GM18499 (cell line): ENCODE data around the gene CAPN11.
"Not testable (repeated sequence)": the region's sequence is repeated elsewhere in the genome, so short reads cannot be mapped to it uniquely, and the experiment has no call there.

Experiments used
- ATAC-seq: cut with Tn5 transposase; IDR thresholded peaks from one replicate; pipeline ENCODE4 v1.9.1; 2021; ENCODE audit warnings: moderate number of reproducible peaks; ENCODE audit not compliant: insufficient read depth, unreplicated experiment

The CAPN11 gene

GRCh38 chr6:44129841-44130322, 28.7 kb upstream of the CAPN11 start:
- no peak for ATAC-seq

DNA sequence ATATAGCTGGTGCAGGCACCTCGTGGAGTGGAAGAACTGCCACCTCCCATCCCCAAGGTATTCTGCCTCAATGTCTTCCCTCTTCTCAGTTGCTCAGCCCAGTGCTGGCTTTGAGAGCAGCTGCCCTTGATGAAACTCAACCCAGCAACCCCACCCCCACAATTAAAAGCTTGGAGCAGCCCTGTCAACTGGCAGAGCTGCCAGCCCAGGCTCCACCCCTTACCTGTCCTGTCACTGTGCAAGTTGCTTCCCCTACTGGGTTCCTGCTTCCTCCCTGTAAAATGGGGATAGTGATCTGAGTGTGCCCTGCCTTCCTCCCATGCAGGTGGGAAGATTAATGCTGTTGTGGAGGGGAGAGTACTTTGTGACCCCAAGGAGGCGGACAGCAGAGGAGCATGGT, 26.7 kb upstream of the CAPN11 start:
- ATAC-seq, result no peak

- ATAC-seq, result no peak
Observed at GRCh38 chr6:44132476-44132875, 26.1 kb upstream of the CAPN11 start.

GRCh38 chr6:44133003-44133931, 25.4 kb upstream of the CAPN11 start:
- ATAC-seq, result no peak

DNA sequence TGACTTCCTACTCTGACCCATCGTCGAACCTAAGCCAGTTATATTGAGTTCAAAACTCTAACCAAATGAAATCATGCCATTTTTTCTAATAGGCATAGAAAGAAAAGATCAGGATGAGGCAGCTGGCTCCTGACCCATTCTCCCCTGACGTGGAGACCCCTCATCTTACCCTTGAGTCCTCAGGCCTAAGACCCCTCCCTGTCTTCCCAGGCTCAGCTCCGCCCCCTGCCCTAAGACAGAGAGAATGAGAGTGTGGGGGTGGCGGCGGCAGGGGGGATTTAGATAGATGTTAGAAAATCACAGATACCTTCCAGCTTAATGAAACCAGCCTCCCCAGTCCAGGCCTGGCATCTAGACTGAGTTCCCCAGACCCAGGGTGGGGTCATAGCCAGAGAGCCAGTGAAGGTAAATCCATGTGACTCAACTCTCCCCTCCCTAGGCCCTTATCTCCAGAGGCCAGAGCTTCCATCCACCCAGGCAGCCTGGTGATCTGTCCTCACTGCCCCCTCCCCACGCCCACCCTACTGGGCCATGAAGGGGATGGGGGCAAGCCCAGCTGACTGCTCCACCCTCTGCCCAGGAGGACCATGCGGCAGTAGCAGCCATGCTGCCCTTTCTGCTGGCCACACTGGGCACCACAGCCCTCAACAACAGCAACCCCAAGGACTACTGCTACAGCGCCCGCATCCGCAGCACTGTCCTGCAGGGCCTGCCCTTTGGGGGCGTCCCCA, 24.5 kb upstream of the CAPN11 start:
- ATAC-seq, result no peak

DNA sequence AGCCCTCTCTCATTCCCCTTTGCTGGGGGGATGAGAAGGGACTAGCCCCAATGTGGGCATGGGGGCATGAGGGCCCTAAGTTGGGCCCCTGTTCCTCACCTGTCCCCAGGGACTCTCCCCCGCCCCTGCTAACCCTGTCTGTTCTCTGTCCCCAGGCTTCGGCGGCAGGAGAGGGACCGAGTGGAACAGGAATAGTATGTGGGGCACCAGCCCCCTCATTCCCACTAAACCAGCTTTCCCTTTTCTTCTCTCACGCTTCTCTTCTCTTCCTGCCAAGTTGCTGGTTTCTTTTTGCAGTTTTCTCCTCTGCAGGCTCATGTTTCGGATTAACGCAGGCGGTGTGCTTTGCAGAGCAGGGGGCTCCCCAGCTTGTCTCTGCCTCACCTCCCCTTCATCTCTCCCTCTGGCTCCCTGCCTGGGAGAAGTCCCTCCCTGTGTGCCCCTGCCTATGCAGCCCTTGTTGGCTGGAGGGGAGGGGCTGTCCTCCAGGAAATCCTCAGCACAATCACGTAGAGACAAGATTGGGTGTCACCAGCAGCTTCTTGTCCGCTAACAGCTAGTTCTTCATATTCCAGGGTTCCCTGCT, 23.4 kb upstream of the CAPN11 start:
- ATAC-seq, result no peak

- ATAC-seq, result no peak
Observed at GRCh38 chr6:44135875-44136274, 22.7 kb upstream of the CAPN11 start.

GRCh38 chr6:44138717-44139350, 19.8 kb upstream of the CAPN11 start:
- ATAC-seq, result no peak

- ATAC-seq, result no peak
Observed at GRCh38 chr6:44139351-44139743, 19.3 kb upstream of the CAPN11 start.

DNA sequence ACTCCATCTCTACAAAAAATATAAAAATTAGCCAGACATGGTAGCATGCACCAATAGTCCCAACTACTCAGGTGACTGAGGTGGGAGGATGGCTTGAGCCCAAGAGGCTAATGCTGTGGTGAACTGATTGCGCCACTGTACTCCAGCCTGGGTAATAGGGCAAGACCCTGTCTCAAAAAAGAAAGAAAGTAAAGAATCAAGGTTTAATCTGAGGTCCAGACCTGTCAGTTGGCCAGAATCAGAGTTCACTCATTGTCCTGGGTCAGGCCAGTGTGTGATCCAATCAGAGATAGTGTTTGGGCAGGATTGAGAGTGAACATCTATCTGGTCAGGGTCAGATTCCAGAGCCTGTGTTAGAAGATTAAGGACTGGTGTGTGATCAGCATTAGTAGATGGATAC, 15.8 kb upstream of the CAPN11 start:
- ATAC-seq, result no peak

GRCh38 chr6:44143731-44144130, 14.9 kb upstream of the CAPN11 start:
- no peak for ATAC-seq

DNA sequence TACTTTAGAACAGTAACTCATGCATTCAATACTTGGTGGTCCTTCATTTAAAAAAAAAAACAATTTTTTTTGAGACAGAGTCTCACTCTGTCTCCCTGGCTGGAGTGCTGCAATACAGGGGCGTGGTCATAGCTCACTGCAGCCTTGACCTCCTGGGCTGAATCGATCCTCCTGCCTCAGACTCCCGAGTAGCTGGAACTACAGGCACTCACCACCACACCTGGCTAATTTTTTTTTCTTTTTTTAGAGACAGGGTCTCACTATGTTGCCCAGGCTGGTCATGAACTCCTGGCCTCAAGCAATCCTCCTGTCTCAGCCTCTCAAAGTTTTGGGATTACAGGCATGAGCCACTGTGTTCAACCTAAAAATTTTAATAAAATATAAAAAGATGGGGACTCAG, 14.1 kb upstream of the CAPN11 start:
- ATAC-seq, result not testable (repeated sequence)

GRCh38 chr6:44145839-44146238, 12.8 kb upstream of the CAPN11 start:
- no peak for ATAC-seq

GRCh38 chr6:44146685-44147084, 11.9 kb upstream of the CAPN11 start:
- no peak for ATAC-seq

- no peak for ATAC-seq
Observed at GRCh38 chr6:44147256-44147655, 11.4 kb upstream of the CAPN11 start.

DNA sequence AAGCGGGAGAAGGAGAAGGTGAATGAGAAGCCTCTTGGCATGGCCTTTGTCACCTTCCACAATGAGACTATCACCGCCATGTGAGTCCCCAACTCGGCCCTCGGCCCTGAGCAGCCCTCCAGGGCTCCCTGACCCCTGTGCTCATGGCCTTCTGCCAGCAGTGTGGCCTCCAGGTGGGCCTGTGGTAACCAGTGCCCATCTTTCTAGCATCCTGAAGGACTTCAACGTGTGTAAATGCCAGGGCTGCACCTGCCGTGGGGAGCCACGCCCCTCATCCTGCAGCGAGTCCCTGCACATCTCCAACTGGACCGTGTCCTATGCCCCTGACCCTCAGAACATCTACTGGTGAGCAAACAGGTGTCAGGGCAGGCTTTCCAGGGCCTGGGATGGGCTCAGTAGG, 10.3 kb upstream of the CAPN11 start:
- no peak for ATAC-seq

GRCh38 chr6:44149369-44150012, 9.1 kb upstream of the CAPN11 start:
- no peak for ATAC-seq

DNA sequence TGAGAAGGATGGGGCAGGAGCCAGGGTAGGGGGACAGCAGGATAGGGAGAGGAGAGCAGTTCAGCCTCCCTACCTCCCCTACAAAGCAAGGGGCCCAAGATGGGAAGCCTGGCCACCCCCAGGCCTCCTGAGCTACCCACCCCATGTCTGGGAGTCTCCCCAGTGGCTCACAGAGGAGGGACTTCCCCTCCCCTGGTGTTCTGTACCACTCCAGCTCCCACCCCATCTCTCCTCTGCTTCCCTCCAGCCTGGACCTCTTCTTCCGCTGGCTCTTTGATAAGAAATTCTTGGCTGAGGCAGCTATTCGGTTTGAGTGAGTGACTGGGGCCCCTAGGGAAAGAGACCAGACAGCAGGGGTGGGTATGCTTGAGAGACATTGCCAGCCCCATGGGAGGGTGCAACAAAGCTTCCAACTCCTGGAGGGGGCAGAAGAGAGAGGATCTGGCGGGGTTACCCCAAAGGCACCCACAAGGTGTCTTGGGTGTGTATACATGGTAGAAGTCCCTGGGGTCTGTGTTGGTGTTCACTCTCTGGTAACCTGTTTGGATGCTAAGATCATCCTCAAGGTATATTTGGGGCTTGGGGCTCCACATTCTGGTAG, 8.2 kb upstream of the CAPN11 start:
- ATAC-seq, result no peak

DNA sequence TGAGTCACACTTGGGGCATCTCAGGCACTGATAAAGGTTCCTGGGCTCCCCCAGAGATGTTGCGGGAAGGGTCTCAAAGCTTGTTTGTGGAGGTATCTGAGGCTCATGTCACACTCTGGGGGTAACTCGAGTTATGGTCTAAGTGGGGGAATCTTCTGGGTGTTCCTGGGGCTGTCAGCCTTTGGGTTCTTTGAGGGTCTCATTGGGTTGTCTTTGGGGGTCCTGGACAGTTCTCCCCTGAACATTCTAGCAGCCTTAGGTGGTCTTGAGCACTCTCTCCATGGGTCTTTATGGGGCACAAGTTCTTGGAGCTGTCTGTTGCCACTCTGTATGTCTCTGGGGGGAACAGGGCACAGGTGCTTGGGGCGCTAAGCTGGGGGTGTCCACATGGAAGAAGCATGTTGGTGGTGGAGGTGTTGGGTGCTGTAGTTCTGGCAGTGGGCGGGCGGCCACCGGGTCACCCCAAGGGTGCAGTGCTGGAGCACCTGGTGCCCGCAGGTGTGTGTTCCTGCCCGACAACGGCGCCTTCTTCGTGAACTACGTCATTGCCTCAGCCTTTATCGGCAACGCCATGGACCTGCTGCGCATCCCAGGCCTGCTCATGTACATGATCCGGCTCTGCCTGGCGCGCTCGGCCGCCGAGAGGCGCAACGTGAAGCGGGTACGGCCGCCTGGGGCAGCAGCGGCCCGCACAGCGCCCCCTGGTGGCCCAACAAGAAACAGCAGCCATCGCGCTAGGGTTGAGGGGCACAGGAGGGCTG, 7.1 kb upstream of the CAPN11 start:
- ATAC-seq, result no peak
